Osteocyte (in vitro differentiated cells): ENCODE measurements around the gene LIF. TPM values are rescaled to one million over a fixed set of nuclear protein-coding genes. Genes with fewer than 3 reads are reported as not detected.
A peak's percentile ranks its signal among the peaks of the same experiment; 100 is the strongest.
"Not testable (repeated sequence)": the region's sequence is repeated elsewhere in the genome, so short reads cannot be mapped to it uniquely, and the experiment has no call there.

Experiments used
- DNase-seq: peaks from one replicate; pipeline ENCODE4 v3.0.0; 2021; ENCODE audit warnings: mixed read lengths; ENCODE audit not compliant: unreplicated experiment; ENCODE audit errors: extremely low spot score
- H3K27ac Mint-ChIP-seq: one replicate; pipeline ENCODE4 v1.8.0; 2021; ENCODE audit warnings: mild to moderate bottlenecking, mixed read lengths; ENCODE audit not compliant: unreplicated experiment
- H3K27me3 Mint-ChIP-seq: one replicate; pipeline ENCODE4 v1.8.0; 2021; ENCODE audit warnings: mixed read lengths; ENCODE audit not compliant: unreplicated experiment
- H3K36me3 Mint-ChIP-seq: one replicate; pipeline ENCODE4 v1.8.0; 2021; ENCODE audit warnings: mixed read lengths; ENCODE audit not compliant: unreplicated experiment
- H3K4me1 Mint-ChIP-seq: one replicate; pipeline ENCODE4 v1.8.0; 2021; ENCODE audit warnings: mixed read lengths; ENCODE audit not compliant: unreplicated experiment
- H3K4me3 Mint-ChIP-seq: one replicate; pipeline ENCODE4 v1.8.0; 2021; ENCODE audit warnings: mild to moderate bottlenecking, moderate library complexity, mixed read lengths; ENCODE audit not compliant: unreplicated experiment
- H3K9me3 Mint-ChIP-seq: one replicate; pipeline ENCODE4 v1.8.0; 2021; ENCODE audit warnings: mixed read lengths; ENCODE audit not compliant: unreplicated experiment
- CTCF ChIP-seq: fragments of 200-600 bp; sonication (generic); IDR thresholded peaks from 2 replicates; pipeline ENCODE4 v1.5.0; 2021; ENCODE audit warnings: antibody characterized with exemption, mild to moderate bottlenecking, moderate library complexity
- total RNA-seq: library from RNA; stranded (reverse); gene quantifications from 2 replicates; pipeline ENCODE4 v1.2.1, GENCODE V29; 2021

The LIF gene
- total RNA-seq, 1 donor from 2014 or later, result 15.5 TPM

GRCh38 chr22:30238661-30239487, 7.7 kb downstream of the LIF start:
- peaks cover 3% of the 10 kb centered on the region for H3K36me3 Mint-ChIP-seq
- no peak for DNase-seq
- no peak for TF ChIP-seq CTCF
- no peaks in the 10 kb centered on the region for H3K27me3 Mint-ChIP-seq
- no peak overlapping the region for H3K4me3 Mint-ChIP-seq
- H3K4me1 Mint-ChIP-seq, result peaks cover 78% of the 10 kb centered on the region
- H3K27ac Mint-ChIP-seq, result peak overlapping the region; percentile 88
- no peaks in the 10 kb centered on the region for H3K9me3 Mint-ChIP-seq

GRCh38 chr22:30238136-30238535, 8.4 kb downstream of the LIF start:
- no peak for DNase-seq
- Mint-ChIP-seq H3K27ac (peak overlapping the region; percentile 88), H3K36me3 (peaks cover 3% of the 10 kb centered on the region), H3K4me3 (no peak overlapping the region), H3K9me3 (no peaks in the 10 kb centered on the region), H3K4me1 (peaks cover 80% of the 10 kb centered on the region), H3K27me3 (no peaks in the 10 kb centered on the region)
- no peak for TF ChIP-seq CTCF

GRCh38 chr22:30236875-30237274, 9.7 kb downstream of the LIF start:
- Mint-ChIP-seq H3K27me3 (no peaks in the 10 kb centered on the region), H3K27ac (peak overlapping the region; percentile 90), H3K4me1 (peaks cover 70% of the 10 kb centered on the region)

GRCh38 chr22:30235687-30236170, 10.8 kb downstream of the LIF start:
- H3K27ac Mint-ChIP-seq, result peak overlapping the region; percentile 90
- no peak for TF ChIP-seq CTCF
- no peaks in the 10 kb centered on the region for H3K9me3 Mint-ChIP-seq
- peak; percentile 89 for DNase-seq
- H3K4me1 Mint-ChIP-seq, result peaks cover 60% of the 10 kb centered on the region
- H3K4me3 Mint-ChIP-seq, result no peak overlapping the region
- H3K36me3 Mint-ChIP-seq, result no peaks in the 10 kb centered on the region
- no peaks in the 10 kb centered on the region for H3K27me3 Mint-ChIP-seq

More at GRCh38 chr22:30236875-30237274, 9.7 kb downstream of the LIF start:
- no peak for DNase-seq
- no peak for TF ChIP-seq CTCF
- no peaks in the 10 kb centered on the region for H3K36me3 Mint-ChIP-seq
- H3K9me3 Mint-ChIP-seq, result no peaks in the 10 kb centered on the region
- H3K4me3 Mint-ChIP-seq, result no peak overlapping the region

- no peak for TF ChIP-seq CTCF
- Mint-ChIP-seq H3K9me3 (no peaks in the 10 kb centered on the region), H3K4me3 (no peak overlapping the region), H3K4me1 (peaks cover 56% of the 10 kb centered on the region), H3K27ac (peak overlapping the region; percentile 90), H3K27me3 (no peaks in the 10 kb centered on the region), H3K36me3 (no peaks in the 10 kb centered on the region)
- no peak for DNase-seq
Measured at GRCh38 chr22:30234786-30235470, 11.6 kb downstream of the LIF start.

- H3K4me3 Mint-ChIP-seq, H3K27me3 Mint-ChIP-seq, H3K9me3 Mint-ChIP-seq, H3K36me3 Mint-ChIP-seq, DNase-seq: not testable (repeated sequence)
- peak overlapping the region; percentile 90 for H3K27ac Mint-ChIP-seq
- H3K4me1 Mint-ChIP-seq, result peaks cover 53% of the 10 kb centered on the region
Measured at GRCh38 chr22:30234325-30234724, 12.2 kb downstream of the LIF start.
